GM12878 (cell line): ENCODE results near the gene PPP1R14D.

ENCODE experiments used
- CBFB ChIP-seq: IDR thresholded peaks from 2 replicates; pipeline ENCODE4 v1.6.1; 2016; ENCODE audit warnings: antibody characterized with exemption, low read depth
- CREM ChIP-seq: IDR thresholded peaks from 2 replicates; pipeline ENCODE4 v1.6.1; 2014; ENCODE audit warnings: antibody characterized with exemption, low read depth
- POLR2AphosphoS5 ChIP-seq: IDR thresholded peaks from 2 replicates; pipeline ENCODE4 v1.6.1; 2011; ENCODE audit warnings: mild to moderate bottlenecking, low read length, inconsistent platforms
- RAD21 ChIP-seq: IDR thresholded peaks from 2 replicates; pipeline ENCODE4 v1.6.1; 2011; ENCODE audit warnings: mild to moderate bottlenecking, low read depth, low read length, moderate library complexity; ENCODE audit not compliant: insufficient read depth
- TF ChIP-seq, protein P1 (sequence below), 3 experiments: IDR thresholded peaks in 2 of 3; conservative IDR thresholded peaks in 1 of 3; 2 replicates each; pipeline ENCODE4 v1.5.1; 2011; ENCODE audit warnings: low read depth in 3 of 3, low read length in 3 of 3, mild to moderate bottlenecking in 3 of 3, control low read depth in 2 of 3, moderate library complexity in 2 of 3, inconsistent platforms in 1 of 3, mixed read lengths in 1 of 3; ENCODE audit not compliant: control insufficient read depth in 2 of 3, insufficient read depth in 1 of 3; ENCODE audit errors: extremely low read depth in 1 of 3
- TF ChIP-seq, protein P2 (sequence below): IDR thresholded peaks from 2 replicates; pipeline ENCODE4 v1.6.1; 2012; ENCODE audit warnings: low read depth, low read length, improper control_type of control experiment

DNA sequence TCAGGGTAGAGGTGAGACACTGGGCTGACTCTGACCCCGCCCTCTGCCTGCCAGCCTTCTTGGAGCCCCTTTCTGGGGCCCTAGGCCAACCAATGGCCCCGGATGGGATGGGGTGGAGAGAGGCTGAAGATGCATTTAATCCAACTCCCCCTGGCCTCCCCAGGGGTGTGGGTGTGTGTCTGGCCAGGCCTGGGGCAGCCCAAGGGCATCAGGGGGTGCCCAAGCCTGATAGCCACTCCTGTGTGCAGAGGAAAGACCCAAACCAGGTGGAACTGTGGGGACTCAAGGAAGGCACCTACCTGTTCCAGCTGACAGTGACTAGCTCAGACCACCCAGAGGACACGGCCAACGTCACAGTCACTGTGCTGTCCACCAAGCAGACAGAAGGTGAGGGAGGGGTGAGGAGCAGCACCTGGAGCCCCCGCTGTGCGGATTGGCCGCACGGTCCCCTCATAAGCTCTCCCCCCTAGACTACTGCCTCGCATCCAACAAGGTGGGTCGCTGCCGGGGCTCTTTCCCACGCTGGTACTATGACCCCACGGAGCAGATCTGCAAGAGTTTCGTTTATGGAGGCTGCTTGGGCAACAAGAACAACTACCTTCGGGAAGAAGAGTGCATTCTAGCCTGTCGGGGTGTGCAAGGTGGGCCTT, 24.9 kb upstream of the PPP1R14D start:
- no peak for TF ChIP-seq CBFB
- TF ChIP-seq, protein P1, sequence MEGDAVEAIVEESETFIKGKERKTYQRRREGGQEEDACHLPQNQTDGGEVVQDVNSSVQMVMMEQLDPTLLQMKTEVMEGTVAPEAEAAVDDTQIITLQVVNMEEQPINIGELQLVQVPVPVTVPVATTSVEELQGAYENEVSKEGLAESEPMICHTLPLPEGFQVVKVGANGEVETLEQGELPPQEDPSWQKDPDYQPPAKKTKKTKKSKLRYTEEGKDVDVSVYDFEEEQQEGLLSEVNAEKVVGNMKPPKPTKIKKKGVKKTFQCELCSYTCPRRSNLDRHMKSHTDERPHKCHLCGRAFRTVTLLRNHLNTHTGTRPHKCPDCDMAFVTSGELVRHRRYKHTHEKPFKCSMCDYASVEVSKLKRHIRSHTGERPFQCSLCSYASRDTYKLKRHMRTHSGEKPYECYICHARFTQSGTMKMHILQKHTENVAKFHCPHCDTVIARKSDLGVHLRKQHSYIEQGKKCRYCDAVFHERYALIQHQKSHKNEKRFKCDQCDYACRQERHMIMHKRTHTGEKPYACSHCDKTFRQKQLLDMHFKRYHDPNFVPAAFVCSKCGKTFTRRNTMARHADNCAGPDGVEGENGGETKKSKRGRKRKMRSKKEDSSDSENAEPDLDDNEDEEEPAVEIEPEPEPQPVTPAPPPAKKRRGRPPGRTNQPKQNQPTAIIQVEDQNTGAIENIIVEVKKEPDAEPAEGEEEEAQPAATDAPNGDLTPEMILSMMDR (IDR thresholded peaks at IDR 0.05 in 2 of 3, conservative IDR thresholded peaks at IDR 0.05 in 1 of 3; ENCODE audit: control insufficient read depth in 2 of 3, extremely low read depth in 1 of 3, insufficient read depth in 1 of 3, low read depth in 3 of 3, low read length in 3 of 3): no peak
- TF ChIP-seq, protein P2, sequence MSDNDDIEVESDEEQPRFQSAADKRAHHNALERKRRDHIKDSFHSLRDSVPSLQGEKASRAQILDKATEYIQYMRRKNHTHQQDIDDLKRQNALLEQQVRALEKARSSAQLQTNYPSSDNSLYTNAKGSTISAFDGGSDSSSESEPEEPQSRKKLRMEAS: no peak
- TF ChIP-seq RAD21: no peak
- TF ChIP-seq CREM: no peak
- TF ChIP-seq POLR2AphosphoS5: no peak
